Fibroblast of villous mesenchyme (primary cell): ENCODE data around the gene PSEN2. TPM values are rescaled to one million over a fixed set of nuclear protein-coding genes. Genes with fewer than 3 reads are reported as not detected.
A peak's percentile ranks its signal among the peaks of the same experiment; 100 is the strongest.

Experiments
- DNase-seq: peaks from one replicate; pipeline ENCODE4 v3.0.0-alpha.2; 2010; ENCODE audit warnings: low read depth
- H3K4me3 ChIP-seq: 2 replicates; pipeline ENCODE4 v1.5.1; 2011; ENCODE audit warnings: low read depth, mild to moderate bottlenecking, low read length
- CTCF ChIP-seq: IDR thresholded peaks from 2 replicates; pipeline ENCODE4 v1.5.1; 2012; ENCODE audit warnings: low read depth, mild to moderate bottlenecking, low read length; ENCODE audit not compliant: insufficient read depth
- total RNA-seq: library from RNA; depleted of rRNA; stranded (reverse); fragments of >200 nt; gene quantifications from 2 replicates; pipeline ENCODE4 v1.2.3, GENCODE V29; 2012

Gene PSEN2
- total RNA-seq, 1 donor, result 16.0 TPM

GRCh38 chr1:226901421-226901820 lies 31.0 kb downstream of the PSEN2 start:
- no peak for DNase-seq
- no peak for TF ChIP-seq CTCF
- H3K4me3 ChIP-seq, result no peak overlapping the region

DNA sequence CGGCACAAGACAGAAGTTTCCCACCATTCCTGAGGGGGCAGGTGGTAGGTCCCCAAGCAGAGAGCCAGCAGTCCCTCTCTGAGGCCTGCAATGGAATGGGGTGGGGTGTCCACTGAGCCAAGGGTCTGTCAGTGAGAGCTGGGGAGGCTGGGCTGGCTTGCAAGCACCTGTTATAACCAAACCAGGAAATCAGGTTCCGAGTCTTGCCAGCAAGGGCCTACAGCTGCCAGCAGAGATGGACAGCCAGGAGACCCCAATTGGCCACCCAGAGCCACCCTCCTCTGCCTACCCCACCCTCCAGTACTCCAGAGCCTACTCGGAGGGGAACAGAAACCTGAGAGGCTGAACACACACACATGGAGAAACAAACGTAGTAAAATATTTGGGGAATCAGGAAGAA lies 32.2 kb downstream of the PSEN2 start:
- DNase-seq, result no peak
- H3K4me3 ChIP-seq, result no peak overlapping the region
- TF ChIP-seq CTCF, result no peak

DNA sequence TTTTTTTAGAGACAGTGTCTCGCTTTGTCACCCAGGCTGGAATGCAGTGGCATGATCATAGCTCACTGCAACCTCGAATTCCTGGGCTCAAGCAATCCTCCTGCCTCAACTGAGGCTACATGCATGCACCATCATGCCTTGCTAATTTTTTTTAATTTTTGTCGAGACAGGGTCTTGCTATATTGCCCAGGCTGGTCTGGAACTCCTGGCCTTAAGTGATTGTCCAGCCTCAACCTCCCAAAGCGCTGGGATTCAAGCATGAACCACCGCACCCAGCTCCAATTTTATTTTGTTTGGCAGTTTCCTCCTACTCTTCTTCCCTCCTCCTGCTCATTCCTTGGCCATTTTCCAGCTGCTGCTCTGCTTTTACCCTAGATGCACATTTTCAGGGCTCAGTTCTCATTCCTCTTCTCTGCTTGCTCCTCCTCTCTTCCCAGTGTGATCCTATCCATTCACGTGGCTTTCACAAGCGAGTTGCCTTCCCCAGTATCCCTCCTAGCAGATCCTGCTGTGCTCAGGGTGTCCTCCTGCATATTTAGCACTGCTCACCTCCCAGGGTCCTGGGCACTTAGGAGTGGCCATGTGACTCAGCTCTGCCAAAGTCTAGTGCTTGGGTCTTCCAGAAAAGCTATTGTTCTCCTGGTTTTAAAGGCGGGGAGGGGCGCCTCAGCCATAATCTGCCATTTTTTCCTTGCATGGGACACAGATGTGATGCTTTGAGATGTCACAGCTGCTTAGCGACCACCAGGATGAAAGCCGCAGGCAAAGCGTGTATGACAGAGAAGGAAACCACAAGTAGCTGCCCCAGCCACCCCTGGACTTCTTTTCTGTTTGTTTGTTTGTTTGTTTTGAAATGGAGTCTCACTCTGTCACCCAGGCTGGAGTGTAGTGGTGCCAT lies 33.7 kb downstream of the PSEN2 start:
- DNase-seq, result peak; percentile 61
- no peak overlapping the region for H3K4me3 ChIP-seq
- TF ChIP-seq CTCF, result no peak

DNA sequence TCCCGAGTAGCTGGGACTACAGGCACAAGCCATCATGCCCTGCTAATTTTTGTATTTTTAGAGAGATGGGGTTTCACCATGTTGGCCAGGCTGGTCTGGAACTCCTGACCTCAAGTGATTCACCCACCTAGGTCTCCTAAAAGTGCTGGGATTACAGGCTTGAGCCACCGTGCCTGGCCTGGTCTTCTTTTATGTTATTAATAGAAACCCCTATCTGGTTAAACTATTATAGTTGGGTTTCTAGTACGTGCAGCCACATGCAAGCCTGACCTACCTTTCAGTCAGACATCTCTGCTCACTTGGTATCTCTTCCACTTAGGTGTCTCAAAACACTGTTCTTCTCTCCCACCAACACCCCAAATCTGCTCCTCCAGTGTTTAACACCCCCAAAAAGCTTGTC lies 34.4 kb downstream of the PSEN2 start:
- no peak overlapping the region for H3K4me3 ChIP-seq
- no peak for DNase-seq
- no peak for TF ChIP-seq CTCF

DNA sequence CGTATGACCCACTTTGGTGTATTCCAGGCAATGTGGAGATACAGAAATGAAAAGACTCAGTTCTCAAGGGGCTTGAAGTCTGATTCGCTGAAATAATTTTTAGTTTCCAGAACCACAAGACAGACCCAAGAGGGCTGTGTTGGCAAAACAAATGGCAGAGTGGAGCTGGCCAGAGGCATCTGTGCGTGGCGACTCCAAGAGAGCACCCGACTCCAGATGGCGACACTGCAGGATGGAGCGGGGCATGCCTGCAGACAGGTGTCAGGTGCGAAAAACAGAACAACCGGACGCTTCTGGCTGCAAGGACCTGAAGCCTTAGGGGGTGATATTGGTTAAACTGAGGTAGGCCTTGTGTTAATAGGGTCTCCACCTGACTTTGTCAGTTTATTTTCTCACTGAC lies 38.0 kb downstream of the PSEN2 start:
- DNase-seq, result no peak
- no peak overlapping the region for H3K4me3 ChIP-seq
- TF ChIP-seq CTCF, result no peak

DNA sequence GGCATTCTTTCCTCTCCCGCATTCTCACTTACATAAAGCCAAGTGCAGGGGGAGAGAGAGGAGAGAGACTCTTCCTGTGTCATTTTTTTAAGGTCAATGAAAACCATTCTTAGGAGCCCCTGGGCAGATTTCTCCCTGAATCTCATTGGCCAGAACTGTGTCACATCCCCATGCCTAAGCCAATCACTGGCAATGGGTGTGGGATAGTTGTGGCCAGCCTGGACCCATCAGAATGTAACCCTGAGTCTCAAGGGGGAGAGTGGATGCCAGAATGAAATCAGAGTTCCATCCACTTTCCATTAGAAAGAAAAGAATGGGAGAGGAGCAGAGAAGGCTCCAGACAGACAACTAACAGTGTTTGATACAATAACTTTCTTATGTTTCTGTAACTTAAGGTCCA lies 38.5 kb downstream of the PSEN2 start:
- TF ChIP-seq CTCF, result no peak
- no peak for DNase-seq
- H3K4me3 ChIP-seq, result no peak overlapping the region
